Activated CD4-positive, alpha-beta memory T cell treated with anti-CD3 and anti-CD28 coated beads for 36 hours (primary cell): ENCODE measurements around the gene PLA2G7. TPM values are rescaled to one million over a fixed set of nuclear protein-coding genes. Genes with fewer than 3 reads are reported as not detected.
"Not testable (repeated sequence)": the region's sequence is repeated elsewhere in the genome, so short reads cannot be mapped to it uniquely, and the experiment has no call there.

ENCODE experiments used
- CTCF ChIA-PET: fragments of 350-600 bp; sonication (Branson Sonifier 250); formaldehyde crosslinking; loops from one replicate; lab custom pipeline; 2021; ENCODE audit warnings: antibody characterized with exemption, inconsistent platforms; lab: Charles Lee
- POLR2A ChIA-PET: fragments of 350-600 bp; sonication (Branson Sonifier 250); formaldehyde crosslinking; loops from one replicate; lab custom pipeline; 2021; ENCODE audit warnings: antibody characterized with exemption; lab: Charles Lee
- DNase-seq: peaks from one replicate; pipeline ENCODE4 v3.0.0-alpha.2; 2020
- H3K27ac Mint-ChIP-seq: one replicate; pipeline ENCODE4 v1.8.0; 2021; ENCODE audit warnings: mixed read lengths
- H3K27me3 Mint-ChIP-seq: one replicate; pipeline ENCODE4 v1.8.0; 2021; ENCODE audit warnings: mixed read lengths
- H3K36me3 Mint-ChIP-seq: one replicate; pipeline ENCODE4 v1.8.0; 2021; ENCODE audit warnings: mixed read lengths
- H3K4me1 Mint-ChIP-seq: one replicate; pipeline ENCODE4 v1.8.0; 2021; ENCODE audit warnings: low read depth, mixed read lengths
- H3K4me3 Mint-ChIP-seq: one replicate; pipeline ENCODE4 v1.8.0; 2021; ENCODE audit warnings: mild to moderate bottlenecking, mixed read lengths
- H3K9me3 Mint-ChIP-seq: one replicate; pipeline ENCODE4 v1.8.0; 2021; ENCODE audit warnings: mixed read lengths
- intact Hi-C: fragments of 100-400 bp; cut with micrococcal nuclease; formaldehyde crosslinking; loops from one replicate; pipeline ENCODE4 v1.15.1; 2023
- total RNA-seq, 2 experiments: library from RNA; stranded (reverse); gene quantifications; one replicate each; pipeline ENCODE4 v1.2.3, GENCODE V29; 2021

PLA2G7 gene
- total RNA-seq, 2 experiments from 2014 or later = not detected

DNA sequence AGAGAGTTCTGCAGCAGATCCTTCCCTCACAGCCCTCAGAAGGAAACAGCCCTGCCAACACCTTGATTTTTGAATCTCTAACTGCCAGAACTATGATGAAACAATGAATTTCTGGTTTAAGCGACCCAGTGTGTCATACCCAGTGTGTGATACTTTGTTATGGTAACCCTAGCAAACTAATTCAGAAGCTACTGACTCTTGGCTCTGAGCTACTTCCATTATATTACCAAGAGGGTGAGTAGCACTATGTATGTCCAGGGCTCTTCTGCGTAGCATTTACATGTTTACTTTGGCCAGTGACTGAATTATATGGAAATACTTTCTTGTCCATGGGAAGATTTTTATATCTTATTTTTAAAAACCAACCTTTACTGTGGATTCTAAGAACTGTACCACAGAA lies 28.3 kb upstream of the PLA2G7 start:
- Mint-ChIP-seq H3K27me3 (peaks cover 9% of the 10 kb centered on the region), H3K4me3 (no peak overlapping the region), H3K27ac (no peak overlapping the region), H3K4me1 (no peaks in the 10 kb centered on the region), H3K36me3 (no peaks in the 10 kb centered on the region), H3K9me3 (peaks cover 3% of the 10 kb centered on the region)
- no peak for DNase-seq
- intact Hi-C loops = no loop called here
- ChIA-PET POLR2A (no interaction called here), CTCF (interaction anchor here (1.4 kb wide), 1 partner anchor 9 kb away, joined by 3 read pairs; no protein-coding TSS in a partner anchor)

DNA sequence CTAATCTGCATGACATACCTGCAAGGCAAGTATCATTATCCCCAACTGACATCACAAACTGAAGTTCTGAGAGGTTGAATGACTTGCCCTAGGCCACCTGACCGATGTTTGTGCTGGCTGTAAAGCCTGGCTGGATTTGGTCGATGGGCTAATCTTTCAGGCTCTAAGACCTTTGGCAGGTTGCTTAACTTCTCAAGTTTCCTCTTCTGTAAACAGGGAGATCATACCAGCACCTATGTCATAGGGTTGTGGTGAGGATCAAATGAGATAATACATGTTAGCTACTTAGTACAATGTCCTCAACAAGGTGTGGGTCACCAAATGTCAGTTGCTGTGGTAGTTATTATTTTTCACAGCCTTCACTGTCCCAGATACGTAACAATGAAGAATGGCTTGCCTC lies 25.8 kb upstream of the PLA2G7 start:
- Mint-ChIP-seq H3K9me3 (no peaks in the 10 kb centered on the region), H3K4me3 (no peak overlapping the region), H3K4me1 (no peaks in the 10 kb centered on the region), H3K27ac (no peak overlapping the region), H3K27me3 (peaks cover 6% of the 10 kb centered on the region), H3K36me3 (no peaks in the 10 kb centered on the region)
- ChIA-PET CTCF (no interaction called here), POLR2A (no interaction called here)
- DNase-seq = no peak
- intact Hi-C loops = no loop called here

DNA sequence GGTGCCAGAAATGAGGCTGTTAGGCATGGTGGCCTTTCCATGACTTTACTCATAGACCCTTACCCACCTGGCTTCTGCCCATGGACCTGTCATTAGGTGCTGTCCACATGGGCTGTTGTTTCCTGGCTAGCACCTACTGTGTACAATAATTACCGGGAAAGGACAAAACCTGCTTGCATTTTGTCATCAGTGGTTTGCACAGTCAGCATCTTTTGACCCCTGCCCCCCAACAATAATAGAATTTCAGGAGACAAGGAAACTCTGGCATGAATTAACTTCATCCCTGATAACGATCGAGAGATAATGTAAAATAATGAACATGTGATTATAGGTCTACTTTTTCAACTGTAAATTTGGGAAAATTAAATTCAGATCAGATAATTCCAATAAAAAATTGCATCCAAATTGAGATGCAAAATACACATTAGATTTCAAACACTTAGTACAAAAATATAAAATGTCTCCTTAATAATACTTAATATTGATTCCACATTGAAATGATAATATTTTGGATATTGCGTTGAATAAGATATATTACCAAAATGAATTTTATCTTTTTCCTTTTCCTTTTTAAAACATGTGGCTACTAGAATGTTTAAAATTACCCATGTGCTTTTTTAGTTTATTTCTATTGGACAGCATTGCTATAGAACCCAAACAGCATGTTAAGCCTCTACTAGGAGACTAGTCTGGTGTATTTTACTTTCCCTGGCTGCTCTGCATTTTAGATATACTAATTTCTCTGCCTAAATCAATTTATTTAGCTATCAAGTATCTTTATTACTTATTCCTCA lies 24.0 kb upstream of the PLA2G7 start:
- CTCF ChIA-PET = no interaction called here
- POLR2A ChIA-PET = no interaction called here
- Mint-ChIP-seq H3K27me3 (peaks cover 1% of the 10 kb centered on the region), H3K4me1 (no peaks in the 10 kb centered on the region), H3K4me3 (no peak overlapping the region), H3K36me3 (no peaks in the 10 kb centered on the region), H3K9me3 (no peaks in the 10 kb centered on the region), H3K27ac (no peak overlapping the region)
- intact Hi-C loops = no loop called here
- DNase-seq = no peak

DNA sequence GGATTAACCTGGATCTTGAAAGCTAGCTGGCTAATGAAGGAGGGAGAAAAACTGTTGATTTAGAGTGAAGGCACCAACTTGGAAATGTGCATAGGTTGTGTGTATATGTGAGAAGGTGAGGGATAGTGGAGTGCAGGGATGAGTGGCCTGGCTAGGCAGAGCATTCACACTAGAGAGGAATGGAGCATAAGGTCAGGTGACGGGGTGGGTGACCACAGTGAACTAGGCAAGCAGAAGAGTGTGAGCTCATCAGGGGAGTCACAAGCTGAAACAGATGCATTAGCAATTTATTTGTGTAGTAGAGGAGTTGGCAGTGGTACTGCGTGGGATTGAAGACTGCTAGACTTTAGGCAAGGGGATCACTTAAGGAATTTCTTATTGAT lies 22.0 kb upstream of the PLA2G7 start:
- H3K27me3 Mint-ChIP-seq = peaks cover 1% of the 10 kb centered on the region

DNA sequence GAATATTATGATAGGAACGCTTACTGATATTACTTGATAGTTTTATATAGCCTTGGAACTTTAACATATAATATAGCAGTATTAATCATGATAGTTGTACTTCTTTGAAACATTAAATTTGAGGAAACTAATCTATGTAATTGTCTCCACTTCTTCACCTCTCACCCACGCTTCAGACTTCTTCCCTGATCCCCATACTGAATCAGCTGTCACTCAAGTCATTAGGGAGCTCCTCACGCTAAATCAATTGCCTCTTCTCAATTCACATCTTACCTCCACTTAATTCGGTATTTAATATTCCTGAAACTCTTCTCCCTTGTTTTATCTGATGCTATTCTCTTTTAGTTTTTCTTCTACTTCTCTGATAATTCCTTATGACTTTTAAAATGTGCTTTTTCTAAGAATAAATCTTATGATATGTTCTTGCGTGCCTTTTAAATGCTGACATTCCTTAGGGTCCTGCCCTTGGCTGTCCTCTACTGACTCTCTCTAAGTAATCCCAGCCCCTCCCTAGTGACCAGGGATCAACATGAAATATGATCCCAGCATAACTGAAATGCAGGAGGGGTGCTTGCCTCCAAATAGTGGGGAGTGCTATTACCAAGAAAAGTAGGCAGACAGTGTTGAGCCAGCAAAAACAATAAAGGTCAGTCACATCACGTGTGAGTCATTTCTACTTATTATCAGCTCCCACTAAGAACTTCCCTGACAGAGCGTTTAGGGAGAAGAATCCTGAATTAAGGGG lies 21.5 kb upstream of the PLA2G7 start:
- CTCF ChIA-PET = no interaction called here
- POLR2A ChIA-PET = no interaction called here

More for the DNA sequence above, 22.0 kb upstream of the PLA2G7 start:
- DNase-seq = no peak
- H3K4me1 Mint-ChIP-seq = no peaks in the 10 kb centered on the region
- CTCF ChIA-PET = no interaction called here
- POLR2A ChIA-PET = no interaction called here
- H3K27ac Mint-ChIP-seq = no peak overlapping the region
- no peaks in the 10 kb centered on the region for H3K36me3 Mint-ChIP-seq
- intact Hi-C loops = no loop called here
- no peaks in the 10 kb centered on the region for H3K9me3 Mint-ChIP-seq
- H3K4me3 Mint-ChIP-seq = no peak overlapping the region

DNA sequence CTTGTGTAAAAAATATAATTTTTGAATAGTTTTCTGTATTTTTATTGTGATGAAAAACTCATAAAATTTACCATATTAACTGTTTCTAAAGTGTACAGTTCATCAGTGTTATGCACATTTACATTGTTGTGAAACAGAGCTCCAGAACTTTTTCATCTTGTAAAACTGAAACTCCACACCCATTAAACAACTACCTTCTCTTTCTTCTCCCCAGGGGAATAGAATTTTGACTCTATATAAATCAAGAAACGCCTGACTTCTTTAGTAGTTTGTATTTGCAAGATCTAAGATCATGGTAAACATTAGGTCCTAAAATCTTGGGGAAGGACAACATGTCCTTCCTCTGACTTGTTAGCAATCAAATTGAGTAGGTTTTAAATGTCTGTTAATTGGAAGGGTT lies 20.7 kb upstream of the PLA2G7 start:
- H3K4me1 Mint-ChIP-seq = no peaks in the 10 kb centered on the region
- H3K9me3 Mint-ChIP-seq = no peaks in the 10 kb centered on the region
- H3K36me3 Mint-ChIP-seq = no peaks in the 10 kb centered on the region
- H3K4me3 Mint-ChIP-seq = no peak overlapping the region
- intact Hi-C loops = no loop called here
- peaks cover 1% of the 10 kb centered on the region for H3K27me3 Mint-ChIP-seq
- ChIA-PET CTCF (no interaction called here), POLR2A (no interaction called here)
- DNase-seq = no peak
- H3K27ac Mint-ChIP-seq = no peak overlapping the region

More for the DNA sequence above, 21.5 kb upstream of the PLA2G7 start:
- no peak for DNase-seq
- Mint-ChIP-seq H3K4me1 (no peaks in the 10 kb centered on the region), H3K4me3 (no peak overlapping the region), H3K27ac (no peak overlapping the region), H3K9me3 (no peaks in the 10 kb centered on the region), H3K27me3 (peaks cover 1% of the 10 kb centered on the region), H3K36me3 (no peaks in the 10 kb centered on the region)
- intact Hi-C loops = no loop called here

DNA sequence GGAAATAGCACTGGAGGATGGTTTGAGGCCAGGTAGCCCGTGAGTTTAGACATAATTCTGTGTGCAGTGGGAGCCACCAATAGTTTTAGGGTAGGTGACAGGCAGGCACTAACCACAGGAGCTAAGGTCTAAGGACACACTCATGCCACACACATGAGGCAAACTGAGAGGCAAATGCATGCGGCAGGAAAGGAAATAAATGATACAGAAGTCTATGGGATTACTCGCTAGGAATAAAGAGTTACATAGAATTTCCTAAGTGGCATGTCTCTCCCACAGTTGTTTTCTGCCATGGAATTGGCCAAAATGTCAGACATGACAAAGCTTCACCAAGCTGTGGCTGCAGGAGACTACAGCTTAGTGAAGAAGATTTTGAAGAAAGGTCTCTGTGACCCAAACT lies 16.5 kb upstream of the PLA2G7 start:
- Mint-ChIP-seq H3K27ac (no peak overlapping the region), H3K9me3 (no peaks in the 10 kb centered on the region), H3K36me3 (no peaks in the 10 kb centered on the region), H3K27me3 (peaks cover 1% of the 10 kb centered on the region), H3K4me1 (no peaks in the 10 kb centered on the region), H3K4me3 (no peak overlapping the region)
- intact Hi-C loops = no loop called here
- POLR2A ChIA-PET = no interaction called here
- DNase-seq = no peak
- CTCF ChIA-PET = no interaction called here

DNA sequence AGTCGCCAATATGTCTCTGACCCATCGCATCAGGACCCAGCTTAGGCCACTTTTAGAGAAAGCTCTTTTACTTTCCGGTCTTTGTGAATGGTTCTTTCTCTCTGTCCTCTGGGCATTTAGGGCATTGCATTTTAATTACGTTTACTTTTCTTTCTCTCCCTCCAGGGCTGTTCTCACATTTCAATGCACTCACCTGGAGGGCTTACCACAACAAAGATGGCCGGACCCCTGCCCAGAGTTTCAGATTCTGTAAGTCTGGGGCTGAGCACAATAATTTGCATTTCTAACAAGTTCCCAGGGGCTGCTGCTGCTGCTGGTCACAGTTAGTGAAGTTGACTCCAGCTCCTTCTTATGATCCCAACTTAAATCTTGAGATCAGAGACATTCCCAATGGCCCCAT lies 14.6 kb upstream of the PLA2G7 start:
- ChIA-PET POLR2A (no interaction called here), CTCF (no interaction called here)
- Mint-ChIP-seq H3K27me3 (peaks cover 5% of the 10 kb centered on the region), H3K4me1 (no peaks in the 10 kb centered on the region), H3K36me3 (no peaks in the 10 kb centered on the region), H3K9me3 (no peaks in the 10 kb centered on the region), H3K4me3 (no peak overlapping the region), H3K27ac (no peak overlapping the region)
- no peak for DNase-seq
- intact Hi-C loops = no loop called here

DNA sequence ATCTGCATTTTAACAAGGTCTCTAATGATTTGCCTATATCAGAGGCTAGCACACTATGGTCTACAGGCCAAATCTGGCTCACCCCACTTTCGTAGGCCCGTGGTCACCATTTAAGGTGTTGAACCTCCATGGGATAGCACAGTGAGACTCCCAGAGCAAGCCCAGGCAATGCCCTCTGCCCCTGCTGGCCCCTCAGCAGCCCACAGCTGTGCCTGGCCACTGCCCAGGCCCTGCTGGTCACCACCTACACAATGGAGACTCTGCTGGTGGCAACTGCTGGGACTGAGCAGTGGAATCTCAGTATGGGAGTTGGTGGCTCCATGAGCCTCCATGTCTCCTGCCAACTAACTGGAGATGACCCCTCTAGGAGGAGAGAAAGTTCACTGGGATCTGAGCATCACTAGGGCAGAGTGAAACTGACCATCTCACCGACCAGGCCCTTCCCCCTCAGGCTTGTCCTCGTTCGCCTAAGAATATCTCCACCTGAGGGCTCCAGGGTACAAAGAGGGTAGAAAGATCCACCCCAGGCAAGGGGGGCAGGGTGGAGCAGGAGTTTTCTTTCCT lies 13.8 kb upstream of the PLA2G7 start:
- Mint-ChIP-seq H3K27me3 (peaks cover 7% of the 10 kb centered on the region), H3K27ac (no peak overlapping the region), H3K4me3 (no peak overlapping the region), H3K4me1 (no peaks in the 10 kb centered on the region), H3K36me3 (no peaks in the 10 kb centered on the region), H3K9me3 (no peaks in the 10 kb centered on the region)
- ChIA-PET POLR2A (no interaction called here), CTCF (no interaction called here)
- no peak for DNase-seq
- intact Hi-C loops = no loop called here

DNA sequence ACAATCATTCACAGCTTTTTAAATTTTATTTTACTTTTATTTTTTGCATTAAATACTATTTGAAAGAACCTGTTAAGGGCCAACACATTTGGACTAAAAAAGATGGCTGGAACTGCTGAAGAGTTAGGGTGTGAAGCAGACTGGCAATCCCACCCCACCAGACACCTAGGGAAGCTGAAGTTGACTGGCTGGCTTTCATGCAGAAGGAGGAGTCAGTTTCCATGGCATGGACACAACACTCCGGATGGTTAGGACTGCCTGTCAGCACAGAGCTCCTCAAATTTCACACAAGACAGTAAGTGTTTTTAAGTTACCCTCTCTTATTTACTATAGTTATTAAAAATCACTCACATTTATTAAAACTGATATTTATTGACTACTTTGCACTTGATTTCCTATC lies 11.5 kb upstream of the PLA2G7 start, which contains the start of gene ANKRD66:
Gene ANKRD66 (plus strand): TSS at position 238 of the 400 bp plus-strand sequence. CDS start 5,016 bp downstream, outside the sequence.
- H3K4me3 Mint-ChIP-seq = no peak within 1 kb of the TSS
- DNase-seq = no peak
- peaks cover 5% of the 10 kb centered on the region for H3K27me3 Mint-ChIP-seq
- no peak within 1 kb of the TSS for H3K27ac Mint-ChIP-seq
- intact Hi-C loops = no loop called here
- no peaks in the 10 kb centered on the region for H3K36me3 Mint-ChIP-seq
- CTCF ChIA-PET = no interaction called here
- H3K9me3 Mint-ChIP-seq = no peaks in the 10 kb centered on the region
- POLR2A ChIA-PET = no interaction called here
- H3K4me1 Mint-ChIP-seq = no peaks in the 10 kb centered on the region

DNA sequence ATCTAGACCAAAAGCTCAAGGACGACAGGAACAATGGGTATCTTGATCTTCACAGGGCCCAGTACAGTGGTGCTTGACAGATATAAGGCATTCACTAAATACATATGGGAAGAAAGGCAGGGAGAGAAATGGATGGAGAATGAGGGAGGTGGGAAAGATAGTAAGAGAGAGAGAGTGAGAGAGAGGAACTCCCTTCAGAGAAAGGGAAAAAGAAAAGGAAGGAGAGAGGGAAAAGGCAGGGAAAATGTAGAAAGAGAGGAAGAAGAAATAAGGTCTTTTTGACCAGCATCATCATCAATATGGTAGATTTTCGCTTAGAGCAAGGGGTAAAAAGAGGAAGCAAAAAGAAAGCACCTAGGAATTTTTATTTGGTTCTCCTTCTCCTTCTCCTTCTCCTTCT lies 10.8 kb upstream of the PLA2G7 start:
- intact Hi-C loops = no loop called here
- peaks cover 5% of the 10 kb centered on the region for H3K27me3 Mint-ChIP-seq
- no peaks in the 10 kb centered on the region for H3K4me1 Mint-ChIP-seq
- no peaks in the 10 kb centered on the region for H3K9me3 Mint-ChIP-seq
- ChIA-PET POLR2A (no interaction called here), CTCF (no interaction called here)
- DNase-seq = no peak
- no peaks in the 10 kb centered on the region for H3K36me3 Mint-ChIP-seq
- H3K27ac Mint-ChIP-seq = no peak overlapping the region
- no peak overlapping the region for H3K4me3 Mint-ChIP-seq

DNA sequence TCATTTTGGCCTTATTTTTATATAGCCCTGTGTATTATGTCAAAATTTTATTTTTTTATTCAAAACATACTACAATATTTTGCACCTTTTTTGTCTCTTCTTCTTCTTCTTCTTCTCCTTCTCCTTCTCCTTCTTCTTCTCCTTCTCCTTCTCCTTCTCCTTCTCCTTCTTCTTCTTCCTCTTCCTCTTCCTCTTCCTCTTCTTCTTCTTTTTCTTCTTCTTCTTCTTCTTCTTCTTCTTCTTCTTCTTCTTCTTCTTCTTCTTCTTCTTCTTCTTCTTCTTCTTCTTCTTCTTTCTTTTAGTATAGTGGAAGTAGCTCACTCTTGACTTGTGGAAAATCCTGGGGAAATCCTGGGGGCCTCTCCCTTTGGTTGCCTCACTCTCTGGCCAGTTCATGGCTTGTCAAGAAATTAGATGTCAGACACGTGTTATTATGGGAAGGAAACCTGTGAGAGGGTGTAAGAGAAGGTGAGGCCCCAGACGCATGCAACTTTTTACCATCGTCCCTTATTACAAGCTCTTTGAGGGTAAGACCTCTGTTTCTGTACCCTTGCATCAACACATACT lies 9.1 kb upstream of the PLA2G7 start:
- H3K36me3 Mint-ChIP-seq, CTCF ChIA-PET, H3K9me3 Mint-ChIP-seq, H3K27ac Mint-ChIP-seq, H3K4me3 Mint-ChIP-seq, DNase-seq, H3K27me3 Mint-ChIP-seq, intact Hi-C loops, POLR2A ChIA-PET, H3K4me1 Mint-ChIP-seq: not testable (repeated sequence)
